Activated CD4-positive, alpha-beta T cell treated with anti-CD3 and anti-CD28 coated beads for 1 hour (primary cell): ENCODE measurements around the gene RHEX.

Experiments used
- DNase-seq: peaks from one replicate; pipeline ENCODE4 v3.0.0-alpha.2; 2020

The RHEX gene

DNA sequence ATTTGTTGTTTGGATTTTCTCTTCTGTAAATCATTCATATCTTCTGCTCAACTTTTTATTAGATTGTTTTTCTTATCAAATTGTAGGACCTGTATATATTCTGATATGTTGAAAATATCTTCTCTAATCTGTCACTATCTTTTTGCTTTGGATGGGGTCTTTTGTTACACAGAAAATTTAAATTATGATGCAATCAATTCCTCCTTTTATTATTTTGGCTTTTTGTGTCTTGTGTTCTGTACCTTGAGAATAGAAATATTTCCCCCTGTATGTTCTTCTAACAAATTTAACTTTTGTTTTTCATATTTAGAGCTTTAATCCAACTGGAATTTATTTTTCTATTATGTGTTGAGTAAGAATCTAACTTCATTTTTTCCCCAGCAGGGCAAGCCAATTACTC is 67.4 kb downstream of the RHEX start:
- DNase-seq: no peak

DNA sequence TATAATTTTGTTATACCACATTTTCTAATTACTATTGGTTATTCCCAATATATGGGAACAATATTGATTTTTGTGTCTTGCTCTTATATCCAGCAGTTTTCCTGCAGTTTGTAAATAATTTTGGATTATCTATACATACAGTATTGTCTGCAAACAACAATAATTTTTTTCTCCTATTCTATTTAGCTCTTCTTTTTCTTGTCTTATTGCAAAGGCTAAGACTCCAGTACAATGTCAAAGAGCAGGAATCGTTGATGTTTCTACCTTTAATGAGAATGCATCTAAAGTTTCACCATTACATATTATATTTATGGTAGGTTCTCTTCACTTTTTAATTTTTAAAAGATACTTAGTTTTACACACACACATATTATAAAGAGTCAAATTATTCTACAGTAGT is 68.3 kb downstream of the RHEX start:
- no peak for DNase-seq

DNA sequence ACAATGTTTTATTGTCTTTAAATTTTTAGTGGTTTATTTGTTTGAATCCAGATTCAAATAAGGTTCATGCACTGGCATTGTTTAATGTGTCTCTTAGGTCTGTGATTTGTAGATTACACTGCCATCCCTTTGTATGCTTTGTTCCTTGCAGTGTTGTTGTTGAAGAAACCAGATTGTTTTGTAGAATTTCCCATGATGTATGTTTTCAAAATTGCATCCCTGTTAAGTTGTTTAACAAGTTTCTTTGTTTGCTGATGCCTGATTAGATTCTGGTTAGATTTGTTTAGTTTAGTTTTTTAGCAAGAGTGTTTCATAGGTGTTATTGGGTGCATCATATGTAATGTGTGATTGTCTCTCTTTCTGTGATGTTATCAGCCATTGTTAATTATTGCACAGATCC is 69.7 kb downstream of the RHEX start:
- no peak for DNase-seq

GRCh38 chr1:206125346-206125745 is 72.4 kb downstream of the RHEX start:
- DNase-seq: no peak

- DNase-seq: no peak
These were observed 74.4 kb downstream of the RHEX start for GRCh38 chr1:206127336-206127735.

GRCh38 chr1:206128196-206128595 is 75.2 kb downstream of the RHEX start:
- no peak for DNase-seq

- DNase-seq: no peak
These were observed 78.1 kb downstream of the RHEX start for GRCh38 chr1:206131037-206131436.

- no peak for DNase-seq
These were observed 80.9 kb downstream of the RHEX start for GRCh38 chr1:206133751-206134415.

DNA sequence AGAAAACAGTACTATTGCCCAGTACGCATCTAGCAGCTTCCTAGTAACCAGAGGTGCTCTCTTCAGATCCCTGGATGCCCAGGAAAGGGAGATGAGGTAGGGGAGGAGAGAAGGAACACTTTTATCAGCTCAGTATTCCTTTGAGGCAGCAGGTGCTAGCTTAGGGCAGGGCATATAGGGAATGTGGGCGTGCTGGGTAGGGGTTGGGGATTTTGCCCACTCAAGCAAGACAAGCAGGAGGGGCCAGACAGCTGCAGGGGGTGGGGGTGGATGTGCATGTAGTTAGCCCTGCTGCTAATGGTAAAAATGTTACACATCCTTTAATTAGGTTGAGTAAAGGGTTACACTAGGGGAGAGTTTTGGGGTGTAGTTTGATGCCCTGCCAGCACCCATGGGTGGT is 82.3 kb downstream of the RHEX start:
- DNase-seq: no peak

DNA sequence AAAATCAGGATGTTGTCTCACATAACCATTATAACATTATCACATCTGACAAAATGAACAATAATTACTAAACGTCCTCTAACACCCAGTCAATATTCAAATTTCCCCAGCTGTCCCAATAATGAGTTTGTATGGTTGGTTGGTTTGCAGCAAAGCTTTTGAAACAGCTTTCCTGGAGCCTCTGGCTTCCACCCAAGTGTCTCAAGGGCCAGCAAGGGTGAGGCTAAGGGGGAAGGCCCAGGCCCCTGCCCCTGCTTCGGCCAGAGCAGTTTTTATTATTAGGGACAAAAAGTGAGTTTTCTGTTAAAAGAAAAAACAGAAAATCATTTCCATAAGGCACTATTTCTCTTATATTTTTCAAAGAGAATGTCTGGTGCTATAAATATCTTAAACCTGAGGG is 83.3 kb downstream of the RHEX start:
- no peak for DNase-seq

DNA sequence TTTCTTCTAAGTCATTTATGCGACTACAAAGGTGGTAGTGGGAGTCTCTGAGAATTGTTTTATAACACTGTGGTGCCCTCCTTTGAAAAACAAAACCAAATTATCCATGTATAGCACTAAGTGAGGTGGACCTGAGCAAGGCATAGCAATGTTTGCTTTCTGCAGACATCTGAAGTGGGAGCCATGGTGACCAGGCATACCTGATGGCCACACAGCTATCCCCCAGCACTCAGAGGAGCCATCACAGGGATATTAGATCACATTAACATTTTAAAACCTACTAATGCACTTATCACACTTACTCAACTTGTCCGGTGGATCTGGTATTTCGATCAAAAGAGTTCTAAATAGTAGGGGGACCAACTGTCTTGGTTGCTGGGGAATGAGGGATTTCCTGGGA is 89.0 kb downstream of the RHEX start:
- DNase-seq: no peak

DNA sequence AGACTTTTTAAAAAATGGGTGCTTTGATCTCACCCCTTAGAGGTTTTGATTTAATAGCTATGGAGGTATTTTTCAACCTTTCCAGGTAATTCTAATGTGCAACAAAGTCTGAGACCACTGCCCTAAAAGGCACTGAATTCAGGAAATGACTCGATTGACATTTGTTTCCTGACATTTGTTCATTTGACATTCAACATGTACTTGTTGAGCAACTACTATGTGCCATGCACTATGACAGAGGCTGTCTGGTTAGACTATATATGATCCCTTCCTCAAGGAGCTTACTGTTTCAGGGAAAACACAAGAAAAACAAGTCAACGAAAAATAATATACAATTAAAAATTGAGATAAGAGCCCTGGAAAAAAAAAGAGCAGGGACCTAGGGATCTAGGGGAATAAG is 89.8 kb downstream of the RHEX start:
- no peak for DNase-seq

DNA sequence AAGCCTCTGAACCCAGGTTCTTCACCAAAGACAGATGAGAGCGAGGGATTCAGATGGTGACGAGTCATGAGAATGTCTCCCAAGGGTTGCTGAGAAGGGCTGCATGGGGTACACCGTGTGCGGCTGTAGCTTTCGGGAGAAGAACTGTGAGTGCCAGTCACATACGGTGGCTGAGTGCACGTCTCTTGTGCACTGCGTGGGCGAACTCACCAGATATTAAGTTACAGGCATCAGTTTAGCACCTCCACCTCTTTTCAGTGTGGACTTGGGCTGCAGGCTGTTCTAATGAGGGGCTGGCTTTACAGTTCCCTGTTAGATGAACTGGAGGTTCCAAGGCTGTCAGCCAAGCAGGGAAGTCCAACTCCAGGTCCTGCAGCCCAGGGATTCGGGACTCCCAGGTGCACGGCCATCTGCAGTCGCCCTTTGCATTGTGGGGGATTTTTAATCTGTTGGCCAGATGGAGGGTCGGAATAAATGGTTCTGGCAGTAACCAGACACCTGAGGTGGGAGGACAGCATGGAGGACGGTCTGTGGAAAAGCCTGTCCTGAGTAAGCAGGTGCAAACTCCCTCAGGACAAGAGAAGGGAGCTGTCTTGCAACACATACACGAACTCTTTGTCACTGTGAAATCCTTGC is 90.7 kb downstream of the RHEX start:
- no peak for DNase-seq

GRCh38 chr1:206144605-206145004 is 91.6 kb downstream of the RHEX start:
- DNase-seq: no peak

DNA sequence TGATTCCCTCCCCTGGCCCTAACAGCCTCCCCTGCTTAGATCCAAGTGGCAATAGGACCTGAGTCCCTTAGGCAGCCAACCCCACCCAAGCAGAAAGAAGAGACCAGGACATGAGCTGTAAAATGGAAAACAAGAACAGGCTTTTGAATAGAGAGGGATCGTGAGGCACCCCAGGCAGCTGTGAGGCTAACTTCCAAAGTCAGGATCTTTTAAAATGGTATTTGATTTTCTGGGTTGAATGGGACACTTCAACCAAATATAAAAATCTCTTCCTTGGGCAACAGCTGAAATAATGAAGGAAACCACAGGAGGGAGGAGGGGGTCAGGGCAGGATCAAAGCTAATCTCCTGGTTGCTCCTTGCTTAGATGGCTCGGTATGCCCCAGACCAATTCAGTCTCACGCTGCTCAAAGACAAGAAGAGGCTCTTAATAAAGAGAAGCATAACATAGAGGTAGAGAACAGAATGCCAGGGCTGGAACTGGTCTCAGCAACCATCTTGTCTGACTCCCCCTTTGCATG is 92.9 kb downstream of the RHEX start:
- no peak for DNase-seq
